Stimulated activated CD8-positive, alpha-beta memory T cell treated with anti-CD3 and anti-CD28 coated beads, Interleukin-15, amount 100 ng/mL, for 24 hours (primary cell): ENCODE measurements around the gene LRR1.
"Not testable (repeated sequence)": the region's sequence is repeated elsewhere in the genome, so short reads cannot be mapped to it uniquely, and the experiment has no call there.

Source experiments
- DNase-seq: peaks from one replicate; pipeline ENCODE4 v3.0.0-alpha.2; 2020; ENCODE audit warnings: low read depth

The LRR1 gene

DNA sequence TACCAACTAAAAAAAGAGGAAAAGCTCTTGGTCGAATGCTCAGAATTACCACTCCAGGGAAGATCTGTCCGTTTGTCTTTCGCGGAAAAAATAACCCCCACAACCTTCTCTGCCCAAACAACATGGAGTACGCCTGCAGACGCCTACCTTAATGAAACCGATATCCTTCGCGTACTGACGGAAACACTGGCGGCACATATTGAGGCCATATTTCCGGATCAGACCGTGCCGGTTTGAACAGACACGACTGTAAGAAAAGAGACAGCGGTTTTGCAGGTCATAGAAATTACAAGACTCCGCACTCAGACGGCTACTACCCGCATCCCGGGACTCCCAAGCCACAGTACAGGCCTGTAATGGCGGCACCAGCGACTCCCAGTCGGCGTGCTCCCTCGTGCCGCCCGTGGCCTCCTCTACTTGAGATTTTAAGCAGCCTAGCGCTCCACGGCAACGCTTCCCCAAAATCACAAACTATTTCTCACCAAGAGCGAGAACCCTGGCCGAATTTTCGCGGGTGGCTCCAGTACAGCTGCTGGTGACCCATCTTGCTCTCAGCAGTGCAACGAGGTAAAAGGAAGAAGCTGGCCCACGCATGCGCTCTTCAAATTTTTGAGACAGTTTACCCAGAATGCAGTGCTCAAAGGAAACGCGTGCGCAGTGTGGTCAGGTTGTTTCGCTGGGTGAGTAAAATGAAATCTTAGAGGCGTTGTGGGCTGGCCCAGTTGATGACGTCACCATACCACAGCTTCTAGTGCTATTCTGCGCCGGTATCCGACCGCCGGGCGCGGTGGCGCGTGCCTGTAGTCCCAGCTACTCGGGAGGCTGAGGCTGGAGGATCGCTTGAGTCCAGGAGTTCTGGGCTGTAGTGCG, 12.7 kb upstream of the LRR1 start, which contains the start of gene RPS29:
Gene RPS29 (minus strand): TSS at position 578 of the 870 bp plus-strand sequence. CDS start 34 bp downstream, at position 544.
- peak; percentile 99 for DNase-seq

DNA sequence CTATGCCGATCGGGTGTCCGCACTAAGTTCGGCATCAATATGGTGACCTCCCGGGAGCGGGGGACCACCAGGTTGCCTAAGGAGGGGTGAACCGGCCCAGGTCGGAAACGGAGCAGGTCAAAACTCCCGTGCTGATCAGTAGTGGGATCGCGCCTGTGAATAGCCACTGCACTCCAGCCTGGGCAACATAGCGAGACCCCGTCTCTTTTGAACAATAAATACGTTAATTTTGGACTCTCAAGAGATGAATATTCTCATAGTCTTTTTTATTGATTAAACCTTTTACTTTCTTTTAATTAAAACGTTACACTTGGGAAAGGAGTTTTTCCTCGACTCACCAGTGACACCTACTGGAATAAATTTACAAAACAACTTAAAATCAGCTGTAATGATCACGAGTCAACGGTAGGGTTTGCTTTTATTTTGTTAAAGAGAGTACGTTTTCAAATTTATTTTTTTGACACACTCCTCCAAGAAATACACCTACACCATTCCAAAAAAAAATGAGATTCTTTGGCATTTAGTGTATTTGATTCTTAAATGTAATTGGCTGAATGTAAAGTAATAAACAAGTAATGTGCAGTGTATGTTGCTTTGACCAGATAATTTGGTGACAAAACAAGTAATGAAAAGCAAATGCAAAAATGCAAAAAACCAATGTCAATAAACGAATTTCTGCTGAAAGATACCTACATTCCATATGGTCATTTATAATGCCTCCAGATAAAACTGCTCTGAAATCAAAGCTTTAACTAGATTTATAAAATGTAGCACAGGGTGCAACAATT, 11.9 kb upstream of the LRR1 start:
- no peak for DNase-seq

DNA sequence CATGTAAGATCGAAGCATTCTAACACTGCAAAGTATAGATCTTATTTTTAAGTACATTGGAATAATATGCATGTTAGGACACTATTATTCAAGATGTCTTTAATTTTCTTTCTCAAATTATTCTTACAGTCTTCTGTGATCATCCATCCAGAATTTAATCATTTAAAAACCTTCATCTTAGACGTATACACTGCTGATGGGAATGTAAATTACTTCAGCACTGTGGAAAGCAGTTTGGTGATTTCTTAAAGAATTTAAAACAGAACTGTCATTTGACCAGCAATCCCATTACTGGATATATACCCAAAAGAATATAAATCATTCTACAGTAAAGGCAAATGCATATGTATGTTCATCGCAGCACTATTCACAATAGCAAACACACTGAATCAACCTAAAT, 9.4 kb upstream of the LRR1 start:
- DNase-seq, result no peak

DNA sequence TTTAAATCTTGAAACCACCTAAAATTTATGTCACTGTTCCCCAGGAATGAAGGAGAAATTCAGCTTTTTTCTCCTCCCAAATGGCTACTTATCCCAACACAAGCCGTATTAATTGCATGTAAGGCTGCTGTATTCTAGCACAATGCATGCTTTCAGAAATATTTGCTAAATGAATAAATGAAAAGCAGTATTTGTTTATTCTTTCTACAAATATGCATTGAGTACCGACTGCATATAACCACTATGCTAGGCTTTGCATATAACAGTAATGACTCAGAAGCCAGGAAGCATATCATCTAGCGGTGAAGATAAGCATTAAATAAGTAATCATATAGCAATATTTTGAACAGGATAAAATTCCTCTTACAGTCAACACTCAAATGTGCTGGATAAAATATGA, 5.7 kb upstream of the LRR1 start:
- DNase-seq, result no peak

DNA sequence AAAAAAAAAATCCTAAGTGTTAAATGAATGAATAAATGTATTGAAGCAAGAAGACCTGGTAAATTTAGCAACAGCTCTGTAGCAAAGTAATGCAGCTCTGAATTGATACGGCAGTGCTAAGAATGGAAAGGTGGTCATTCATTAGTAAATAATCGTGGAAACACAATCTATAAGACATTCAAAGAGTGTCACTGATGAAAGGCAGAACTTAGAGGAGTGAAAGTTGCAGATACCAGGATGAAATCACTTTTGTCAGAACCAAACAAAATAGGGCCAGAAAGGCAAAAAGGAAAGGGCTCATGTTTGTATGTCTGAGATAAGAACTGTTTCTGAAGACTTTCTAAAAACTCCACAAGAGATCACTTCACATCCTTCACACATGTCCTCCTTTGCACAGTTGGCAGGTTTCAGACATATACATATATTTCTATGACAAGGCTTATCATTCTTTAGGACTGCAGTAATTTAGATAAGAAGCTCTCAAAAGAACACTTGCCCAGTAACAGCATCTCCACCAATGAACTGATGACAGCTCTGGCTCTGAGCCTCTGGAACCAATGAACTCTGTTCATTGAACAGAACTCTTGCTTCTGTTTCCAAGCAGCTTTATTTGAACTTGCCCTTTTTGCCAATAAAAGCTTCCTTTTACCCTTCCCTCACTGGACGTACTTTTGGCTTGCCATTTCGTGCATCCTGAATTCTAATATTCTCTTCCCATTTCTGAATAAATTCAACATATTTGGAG, 4.2 kb upstream of the LRR1 start:
- no peak for DNase-seq

DNA sequence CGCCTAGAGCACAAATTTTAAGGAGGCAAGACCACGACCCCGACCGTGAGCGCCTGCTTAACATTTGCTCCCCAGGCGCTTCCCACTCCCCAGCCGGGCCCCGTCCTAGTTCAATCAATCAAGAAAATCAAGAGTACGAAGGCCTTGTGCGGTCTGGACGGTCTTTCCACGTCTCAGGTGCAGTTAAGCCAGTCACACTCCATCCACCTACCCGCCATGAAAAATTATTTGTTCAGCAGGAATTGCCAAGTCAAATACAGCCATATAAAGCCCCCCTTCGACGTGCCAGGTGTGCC, 603 bp upstream of the LRR1 start:
- DNase-seq, result no peak

DNA sequence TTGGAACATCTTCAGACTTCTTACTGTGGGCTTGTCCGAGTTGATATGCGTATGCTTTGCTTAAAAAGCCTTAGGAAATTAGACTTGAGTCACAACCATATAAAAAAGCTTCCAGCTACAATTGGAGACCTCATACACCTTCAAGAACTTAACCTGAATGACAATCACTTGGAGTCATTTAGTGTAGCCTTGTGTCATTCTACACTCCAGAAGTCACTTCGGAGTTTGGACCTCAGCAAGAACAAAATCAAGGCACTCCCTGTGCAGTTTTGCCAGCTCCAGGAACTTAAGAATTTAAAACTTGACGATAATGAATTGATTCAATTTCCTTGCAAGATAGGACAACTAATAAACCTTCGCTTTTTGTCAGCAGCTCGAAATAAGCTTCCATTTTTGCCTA, 8.8 kb downstream of the LRR1 start:
- DNase-seq, result no peak

DNA sequence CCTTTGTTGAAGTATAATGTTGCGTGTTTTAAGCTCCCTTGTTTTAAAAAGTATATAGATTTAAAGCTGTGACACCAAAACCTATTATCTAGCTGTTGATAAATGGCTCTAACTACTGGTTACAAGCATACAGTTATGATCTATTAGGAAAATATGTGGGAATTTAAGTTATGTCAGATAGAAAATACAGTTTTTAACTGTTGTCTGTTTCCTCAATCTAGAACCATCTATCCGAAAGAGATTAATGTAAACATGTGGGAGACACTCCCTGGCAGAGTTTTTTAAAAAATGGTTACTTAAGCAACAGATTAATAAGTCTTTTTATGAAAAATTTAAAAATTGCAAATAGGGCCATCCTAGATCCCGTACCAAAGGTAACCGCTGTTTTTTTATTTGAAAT, 13.5 kb downstream of the LRR1 start:
- DNase-seq, result no peak

DNA sequence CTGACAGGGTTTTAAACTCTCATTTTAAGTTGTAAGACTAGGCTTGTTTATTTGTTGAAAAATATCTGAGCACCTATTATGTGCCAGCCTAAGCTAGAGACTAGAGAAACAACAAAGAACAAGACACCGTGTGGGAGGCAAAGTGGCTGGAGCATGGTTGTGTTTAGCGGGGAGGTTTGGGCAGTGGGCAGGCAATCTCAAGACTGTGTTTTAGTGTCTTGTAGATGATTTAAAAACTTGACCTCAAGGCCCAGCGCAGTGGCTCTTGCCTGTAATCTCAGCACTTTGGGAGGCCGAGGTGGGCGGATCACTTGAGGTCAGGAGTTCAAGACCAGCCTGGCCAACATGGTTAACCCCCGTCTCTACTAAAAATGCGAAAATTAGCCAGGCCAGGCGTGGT, 13.9 kb downstream of the LRR1 start:
- DNase-seq, result no peak

DNA sequence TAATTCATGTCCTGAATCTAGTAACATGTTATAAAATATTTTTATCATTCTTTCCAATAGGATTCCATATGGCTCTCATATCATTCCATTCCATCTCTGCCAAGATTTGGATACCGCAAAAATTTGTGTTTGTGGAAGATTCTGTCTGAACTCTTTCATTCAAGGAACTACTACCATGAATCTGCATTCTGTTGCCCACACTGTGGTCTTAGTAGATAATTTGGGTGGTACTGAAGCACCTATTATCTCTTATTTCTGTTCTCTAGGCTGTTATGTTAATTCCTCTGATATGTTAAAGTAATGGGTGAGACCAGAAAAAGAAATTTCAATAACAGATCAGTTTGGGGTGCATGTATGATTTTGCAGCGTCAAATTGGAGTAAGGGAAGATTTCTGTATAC, 15.5 kb downstream of the LRR1 start:
- DNase-seq, result no peak

DNA sequence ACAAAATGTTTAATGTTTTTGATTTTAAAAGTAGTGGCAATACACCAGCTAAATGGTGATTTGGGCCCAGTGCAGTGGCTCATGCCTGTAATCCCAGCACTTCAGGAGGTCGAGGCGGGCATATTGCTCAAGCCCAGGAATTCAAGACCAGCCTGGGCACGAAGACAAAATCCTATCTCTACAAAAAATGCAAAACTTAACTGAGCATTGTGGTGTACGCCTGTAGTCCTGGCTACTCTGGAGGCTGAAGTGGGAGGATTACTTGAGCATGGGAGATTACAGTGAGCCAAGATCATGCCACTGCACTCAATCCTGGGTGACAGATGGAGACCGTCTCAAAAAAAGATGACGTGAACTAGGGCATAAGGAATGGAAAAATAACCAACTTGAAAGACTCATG, 17.0 kb downstream of the LRR1 start:
- DNase-seq, result no peak

DNA sequence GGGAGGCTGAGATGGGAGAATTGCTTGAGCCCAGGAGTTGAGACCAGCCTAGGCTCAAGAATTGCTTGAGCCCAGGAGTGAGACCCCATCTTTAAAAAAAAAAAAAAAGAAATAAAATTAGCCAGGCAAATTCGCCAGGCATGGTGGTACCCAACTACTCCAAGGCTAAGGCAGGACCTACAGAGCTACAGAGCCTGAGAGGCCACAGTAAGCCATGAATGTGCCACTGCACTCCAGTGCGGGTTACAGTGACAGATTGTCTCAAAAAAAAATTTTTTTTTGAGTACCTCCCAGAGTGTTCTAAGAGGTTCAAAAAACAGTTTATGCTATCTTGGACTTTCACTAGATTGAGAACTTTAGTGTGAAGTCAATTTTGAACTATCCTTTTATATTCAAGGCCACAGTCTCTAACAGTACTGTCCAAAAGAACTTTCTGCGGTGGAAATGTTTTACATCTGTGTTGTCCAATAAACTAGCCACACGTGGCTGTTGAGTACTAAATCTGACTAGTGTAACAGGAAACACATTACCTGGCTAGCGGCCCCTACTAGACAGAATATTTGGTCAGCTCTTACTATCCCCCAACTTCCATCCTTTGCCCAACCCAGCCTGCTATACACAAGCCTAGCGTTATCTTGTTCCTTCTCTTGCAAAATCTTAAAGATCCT, 19.2 kb downstream of the LRR1 start:
- no peak for DNase-seq

DNA sequence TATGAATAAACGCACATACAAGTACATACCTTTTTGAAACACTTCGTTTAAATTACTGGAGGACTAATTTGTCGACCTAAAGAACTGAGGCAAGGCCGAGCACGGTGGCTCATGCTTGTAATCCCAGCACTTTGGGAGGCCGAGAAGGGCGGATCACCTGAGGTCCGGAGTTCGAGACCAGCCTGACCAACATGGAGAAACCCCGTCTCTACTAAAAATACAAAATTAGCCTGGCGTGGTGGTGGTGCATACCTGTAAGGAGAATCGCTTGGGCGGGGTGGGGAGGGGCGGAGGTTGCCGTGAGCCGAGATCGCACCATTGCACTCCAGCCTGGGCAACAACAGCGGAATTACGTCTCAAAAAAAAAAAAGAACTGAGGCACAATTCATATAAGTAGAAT, 20.5 kb downstream of the LRR1 start:
- not testable (repeated sequence) for DNase-seq

DNA sequence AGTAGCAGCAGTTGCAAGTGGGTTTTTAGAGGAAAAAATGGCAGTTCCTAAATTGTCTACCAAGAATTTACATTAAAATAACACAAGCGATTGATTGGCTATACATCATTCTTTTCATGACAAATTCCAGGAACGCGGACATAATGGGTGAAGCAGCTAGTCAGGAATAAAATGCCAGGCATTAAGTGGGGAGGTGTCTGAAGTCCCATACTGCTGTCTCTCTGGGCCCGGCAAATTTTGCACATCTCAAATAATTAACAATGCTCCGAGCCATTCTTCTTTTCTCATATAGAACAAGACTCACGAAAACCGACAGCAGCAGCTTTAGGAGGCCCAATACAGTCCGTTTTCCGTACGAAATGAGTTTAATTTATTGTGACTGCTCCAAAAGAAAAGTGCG, 21.0 kb downstream of the LRR1 start:
- no peak for DNase-seq

DNA sequence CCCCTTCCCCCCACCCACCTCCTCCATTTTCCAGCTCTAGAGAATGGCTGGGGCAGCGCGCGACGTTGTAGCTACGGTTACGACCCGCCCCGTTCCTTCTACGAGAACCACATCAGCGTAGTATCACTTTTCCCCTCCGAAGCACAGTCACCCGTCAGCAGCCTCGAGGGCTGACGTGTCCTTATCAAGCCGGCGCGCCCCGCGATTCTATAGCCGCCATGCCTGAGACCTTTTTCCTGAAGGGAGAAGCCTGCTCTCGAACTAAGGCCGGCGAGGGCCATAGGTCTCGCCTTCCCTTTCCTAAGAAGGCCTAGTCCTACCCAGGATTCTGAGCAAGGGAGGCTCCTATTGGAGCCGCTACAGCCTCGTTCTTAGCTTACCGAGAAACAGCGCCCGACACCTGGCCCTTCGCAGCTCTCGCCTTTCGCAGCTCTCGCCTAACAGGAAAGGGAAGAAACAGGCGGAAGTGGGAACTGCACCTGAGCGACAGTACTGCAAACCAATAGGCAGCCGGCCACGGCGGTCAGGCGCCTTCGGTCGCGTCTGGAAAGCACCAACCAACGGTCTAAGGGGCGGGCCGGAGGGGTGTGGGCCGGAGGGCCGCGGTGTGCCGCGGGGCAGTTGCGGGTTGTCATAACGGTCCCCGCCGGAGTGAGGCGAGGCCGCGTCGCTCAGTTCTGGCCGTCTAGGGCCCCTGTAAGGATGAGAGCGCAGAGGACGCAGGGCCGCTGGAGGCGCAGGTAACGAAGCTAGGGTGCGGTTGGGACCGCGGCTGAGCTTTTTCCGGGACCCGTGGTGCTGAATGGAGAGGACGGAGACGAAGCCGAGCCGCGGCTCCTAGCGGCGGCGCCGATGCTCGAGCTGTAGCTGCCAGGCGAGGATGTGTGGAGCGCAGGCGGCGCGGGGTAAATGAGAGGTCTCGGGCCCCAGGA, 21.7 kb downstream of the LRR1 start, which contains the start of the genes MGAT2 and RPL36AL:
Gene MGAT2 (plus strand): TSS at position 618 of the 932 bp plus-strand sequence. CDS start 470 bp downstream, outside the sequence.
Gene RPL36AL (minus strand): TSS at position 445 of the 932 bp plus-strand sequence. CDS start 1,522 bp downstream, outside the sequence.
- DNase-seq, result peak; percentile 81

DNA sequence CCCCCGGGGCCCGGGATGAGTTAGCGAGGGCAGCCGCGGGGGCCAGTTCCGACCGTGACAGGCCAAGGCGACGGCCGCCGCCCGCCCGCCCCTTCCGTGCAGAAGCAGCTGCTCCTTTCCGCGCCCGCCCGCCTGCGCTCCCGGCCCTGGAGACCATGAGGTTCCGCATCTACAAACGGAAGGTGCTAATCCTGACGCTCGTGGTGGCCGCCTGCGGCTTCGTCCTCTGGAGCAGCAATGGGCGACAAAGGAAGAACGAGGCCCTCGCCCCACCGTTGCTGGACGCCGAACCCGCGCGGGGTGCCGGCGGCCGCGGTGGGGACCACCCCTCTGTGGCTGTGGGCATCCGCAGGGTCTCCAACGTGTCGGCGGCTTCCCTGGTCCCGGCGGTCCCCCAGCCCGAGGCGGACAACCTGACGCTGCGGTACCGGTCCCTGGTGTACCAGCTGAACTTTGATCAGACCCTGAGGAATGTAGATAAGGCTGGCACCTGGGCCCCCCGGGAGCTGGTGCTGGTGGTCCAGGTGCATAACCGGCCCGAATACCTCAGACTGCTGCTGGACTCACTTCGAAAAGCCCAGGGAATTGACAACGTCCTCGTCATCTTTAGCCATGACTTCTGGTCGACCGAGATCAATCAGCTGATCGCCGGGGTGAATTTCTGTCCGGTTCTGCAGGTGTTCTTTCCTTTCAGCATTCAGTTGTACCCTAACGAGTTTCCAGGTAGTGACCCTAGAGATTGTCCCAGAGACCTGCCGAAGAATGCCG, 22.6 kb downstream of the LRR1 start:
- no peak for DNase-seq

DNA sequence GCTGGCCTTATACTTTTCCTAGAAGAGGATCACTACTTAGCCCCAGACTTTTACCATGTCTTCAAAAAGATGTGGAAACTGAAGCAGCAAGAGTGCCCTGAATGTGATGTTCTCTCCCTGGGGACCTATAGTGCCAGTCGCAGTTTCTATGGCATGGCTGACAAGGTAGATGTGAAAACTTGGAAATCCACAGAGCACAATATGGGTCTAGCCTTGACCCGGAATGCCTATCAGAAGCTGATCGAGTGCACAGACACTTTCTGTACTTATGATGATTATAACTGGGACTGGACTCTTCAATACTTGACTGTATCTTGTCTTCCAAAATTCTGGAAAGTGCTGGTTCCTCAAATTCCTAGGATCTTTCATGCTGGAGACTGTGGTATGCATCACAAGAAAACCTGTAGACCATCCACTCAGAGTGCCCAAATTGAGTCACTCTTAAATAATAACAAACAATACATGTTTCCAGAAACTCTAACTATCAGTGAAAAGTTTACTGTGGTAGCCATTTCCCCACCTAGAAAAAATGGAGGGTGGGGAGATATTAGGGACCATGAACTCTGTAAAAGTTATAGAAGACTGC, 23.4 kb downstream of the LRR1 start:
- no peak for DNase-seq

DNA sequence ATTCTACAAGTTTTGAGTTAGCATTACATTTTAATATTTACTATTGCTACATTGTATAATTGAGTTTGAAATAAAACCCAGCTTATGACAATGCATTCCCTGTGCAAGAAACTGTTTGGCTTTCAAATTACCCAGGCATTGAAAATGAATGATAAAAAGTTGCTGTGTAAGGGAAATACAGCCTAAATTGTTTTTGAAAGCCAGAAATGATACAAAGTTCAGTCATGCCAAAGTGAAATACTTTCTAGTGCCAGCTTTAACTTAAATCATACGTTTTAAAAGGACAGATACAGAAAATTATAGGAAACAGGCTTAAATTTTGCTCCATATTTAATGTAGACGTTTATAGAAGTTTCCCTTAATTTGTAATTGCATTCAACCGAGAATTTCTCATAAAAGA, 24.6 kb downstream of the LRR1 start:
- DNase-seq, result no peak
